Activated CD8-positive, alpha-beta memory T cell treated with anti-CD3 and anti-CD28 coated beads, Interleukin-2, amount 10 ng/mL, durations not matched to agents 7 days and 5 days (primary cell): ENCODE measurements around the gene RASAL1. TPM values are rescaled to one million over a fixed set of nuclear protein-coding genes. Genes with fewer than 3 reads are reported as not detected.
A peak's percentile ranks its signal among the peaks of the same experiment; 100 is the strongest.

Experiments
- ATAC-seq: fragments of 150-1000 bp; cut with Tn5 transposase; one replicate; pipeline ENCODE4 v1.10.0; 2021; ENCODE audit warnings: moderate library complexity
- CTCF ChIA-PET: fragments of 350-600 bp; sonication (Branson Sonifier 250); formaldehyde crosslinking; loops from one replicate; lab custom pipeline; 2021; ENCODE audit warnings: antibody characterized with exemption; lab: Charles Lee
- DNase-seq: peaks from one replicate; pipeline ENCODE4 v3.0.0-alpha.2; 2020
- H3K27ac Mint-ChIP-seq: one replicate; pipeline ENCODE4 v1.8.0; 2021; ENCODE audit warnings: mild to moderate bottlenecking, mixed read lengths
- H3K27me3 Mint-ChIP-seq: one replicate; pipeline ENCODE4 v1.8.0; 2021; ENCODE audit warnings: mixed read lengths
- H3K36me3 Mint-ChIP-seq: one replicate; pipeline ENCODE4 v1.8.0; 2021; ENCODE audit warnings: mild to moderate bottlenecking, mixed read lengths
- H3K4me1 Mint-ChIP-seq: one replicate; pipeline ENCODE4 v1.8.0; 2021; ENCODE audit warnings: mixed read lengths
- H3K4me3 Mint-ChIP-seq: one replicate; pipeline ENCODE4 v1.8.0; 2021; ENCODE audit warnings: mild to moderate bottlenecking, moderate library complexity, mixed read lengths
- H3K9me3 Mint-ChIP-seq: one replicate; pipeline ENCODE4 v1.8.0; 2022; ENCODE audit warnings: low read depth, mixed read lengths
- total RNA-seq, 2 experiments: library from RNA; stranded (reverse); gene quantifications; one replicate each; pipeline ENCODE4 v1.2.3, GENCODE V29; 2021

The RASAL1 gene
- total RNA-seq, 2 experiments from 2014 or later, result not detected

DNA sequence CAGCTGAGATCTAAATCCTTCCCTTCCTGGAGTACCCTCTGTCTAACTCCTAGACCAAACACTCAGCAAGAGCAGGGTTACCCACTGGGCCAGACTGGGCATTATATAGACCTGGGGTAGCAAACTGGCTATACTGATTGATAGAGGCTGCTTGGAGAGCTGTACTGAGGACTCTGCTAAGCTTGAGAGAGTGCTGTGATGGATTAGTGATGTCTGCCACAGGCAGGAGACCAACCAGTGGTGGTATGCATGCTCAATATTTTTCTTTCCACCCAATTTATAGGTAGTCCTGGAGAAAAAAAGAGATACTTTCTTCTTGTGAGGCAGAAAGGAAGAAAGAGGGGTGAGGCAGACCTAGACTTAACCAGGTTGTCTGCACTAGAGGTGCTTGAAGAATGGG is 45.7 kb downstream of the RASAL1 start:
- H3K27ac Mint-ChIP-seq, result no peak overlapping the region
- no peaks in the 10 kb centered on the region for H3K36me3 Mint-ChIP-seq
- no peaks in the 10 kb centered on the region for H3K27me3 Mint-ChIP-seq
- H3K4me3 Mint-ChIP-seq, result no peak overlapping the region
- CTCF ChIA-PET, result interaction anchor here (0.9 to 1.8 kb wide), 7 partner anchors 9 to 97 kb away, joined by 3 to 17 read pairs (median 4); no protein-coding TSS in a partner anchor
- H3K4me1 Mint-ChIP-seq, result peaks cover 41% of the 10 kb centered on the region
- DNase-seq (no peak), ATAC-seq (no peak)
- no peaks in the 10 kb centered on the region for H3K9me3 Mint-ChIP-seq

DNA sequence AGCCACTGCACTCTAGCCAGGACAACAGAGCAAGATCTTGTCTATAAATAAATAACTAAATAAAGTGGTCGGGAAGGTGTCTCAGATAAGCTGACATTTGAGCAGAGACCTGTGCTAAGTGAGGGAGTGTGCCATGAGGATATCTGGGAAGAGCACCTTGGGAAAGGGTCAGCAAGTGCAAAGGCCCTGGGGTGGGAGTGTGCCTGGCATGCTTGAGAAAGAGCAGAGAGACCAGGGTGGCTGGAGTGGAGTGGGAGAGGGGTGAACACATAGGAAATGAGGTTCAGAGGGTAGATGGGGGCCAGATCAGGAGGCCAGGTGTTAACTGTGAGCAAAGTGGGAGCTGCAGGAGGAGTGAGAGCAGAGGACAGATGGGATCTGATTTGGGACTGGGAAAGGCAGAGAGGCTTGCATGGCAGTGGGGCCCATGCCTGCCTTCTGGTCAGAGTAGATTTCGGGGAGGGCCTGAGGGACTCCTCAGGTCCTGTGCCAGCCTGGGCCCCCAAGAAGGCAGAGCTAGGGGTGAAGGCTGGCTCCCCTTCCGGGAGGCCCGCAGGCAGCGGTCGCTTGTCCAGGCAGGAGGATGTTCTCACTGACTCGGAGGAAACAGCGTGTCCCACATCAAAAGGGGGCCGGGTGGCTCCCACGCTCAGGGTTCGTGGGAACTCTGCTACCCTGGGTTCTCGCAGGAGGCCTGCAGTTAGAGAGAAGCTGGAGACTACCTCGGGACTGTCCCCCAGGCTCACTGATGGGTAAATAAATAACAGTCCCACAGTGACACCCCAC is 46.4 kb downstream of the RASAL1 start:
- DNase-seq, result peak; percentile 71
- Mint-ChIP-seq H3K4me3 (peak overlapping the region; percentile 52), H3K27me3 (no peaks in the 10 kb centered on the region), H3K4me1 (peaks cover 41% of the 10 kb centered on the region), H3K27ac (peak overlapping the region; percentile 78), H3K36me3 (no peaks in the 10 kb centered on the region), H3K9me3 (no peaks in the 10 kb centered on the region)
- CTCF ChIA-PET, result interaction anchor here (0.8 to 1.8 kb wide), 8 partner anchors 10 to 96 kb away, joined by 3 to 17 read pairs (median 4); no protein-coding TSS in a partner anchor
- ATAC-seq, result peak; percentile 63

DNA sequence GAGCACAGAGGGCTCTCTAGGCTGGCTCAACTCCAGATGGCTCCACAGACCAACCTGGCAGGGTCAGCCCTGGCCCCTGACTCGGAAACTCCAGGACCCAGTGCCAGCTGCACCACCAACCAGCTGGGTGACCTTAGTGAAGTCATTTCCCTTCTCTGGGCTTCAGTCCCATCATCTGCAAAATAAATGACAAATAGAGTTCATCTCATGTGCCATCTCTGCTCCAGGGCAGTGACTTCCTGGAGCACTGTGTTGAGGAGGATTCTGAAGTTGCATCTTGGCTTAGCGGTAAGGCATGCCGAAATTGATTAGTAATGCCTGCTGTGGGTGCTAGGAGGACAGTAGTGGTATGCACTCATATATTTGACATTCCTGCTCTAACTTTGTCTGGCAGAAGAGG is 47.5 kb downstream of the RASAL1 start:
- peaks cover 44% of the 10 kb centered on the region for H3K4me1 Mint-ChIP-seq
- H3K9me3 Mint-ChIP-seq, result no peaks in the 10 kb centered on the region
- ATAC-seq (no peak), DNase-seq (no peak)
- no peaks in the 10 kb centered on the region for H3K27me3 Mint-ChIP-seq
- H3K4me3 Mint-ChIP-seq, result no peak overlapping the region
- no peak overlapping the region for H3K27ac Mint-ChIP-seq
- H3K36me3 Mint-ChIP-seq, result no peaks in the 10 kb centered on the region
- CTCF ChIA-PET, result interaction anchor here (0.9 kb wide), 1 partner anchor 15 kb away, joined by 3 read pairs; no protein-coding TSS in a partner anchor

DNA sequence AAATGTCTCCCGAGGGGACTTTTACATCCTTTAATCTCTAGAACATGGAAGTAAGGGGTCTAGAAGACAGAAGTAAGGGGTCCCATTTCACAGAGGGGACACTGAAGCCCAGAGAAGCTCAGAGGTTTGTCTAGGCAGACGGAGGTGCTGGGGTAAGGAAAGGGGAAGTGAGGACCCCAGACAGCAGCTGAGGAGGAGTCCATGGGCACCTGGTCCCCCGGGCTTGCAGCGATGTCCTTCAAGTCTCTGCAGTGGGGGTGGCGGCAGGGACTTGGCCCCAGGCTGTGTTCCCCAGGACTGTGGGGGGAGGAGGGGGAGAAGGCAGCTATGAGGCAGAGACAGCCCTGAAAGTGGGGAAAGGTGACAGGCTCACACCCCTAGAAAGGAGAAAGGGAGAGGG is 48.4 kb downstream of the RASAL1 start:
- no peak for DNase-seq
- Mint-ChIP-seq H3K27ac (peak overlapping the region; percentile 33), H3K4me3 (no peak overlapping the region), H3K36me3 (no peaks in the 10 kb centered on the region), H3K9me3 (no peaks in the 10 kb centered on the region), H3K4me1 (peaks cover 44% of the 10 kb centered on the region), H3K27me3 (no peaks in the 10 kb centered on the region)
- CTCF ChIA-PET, result interaction anchor here (0.9 kb wide), 1 partner anchor 16 kb away, joined by 3 read pairs; no protein-coding TSS in a partner anchor
- no peak for ATAC-seq

DNA sequence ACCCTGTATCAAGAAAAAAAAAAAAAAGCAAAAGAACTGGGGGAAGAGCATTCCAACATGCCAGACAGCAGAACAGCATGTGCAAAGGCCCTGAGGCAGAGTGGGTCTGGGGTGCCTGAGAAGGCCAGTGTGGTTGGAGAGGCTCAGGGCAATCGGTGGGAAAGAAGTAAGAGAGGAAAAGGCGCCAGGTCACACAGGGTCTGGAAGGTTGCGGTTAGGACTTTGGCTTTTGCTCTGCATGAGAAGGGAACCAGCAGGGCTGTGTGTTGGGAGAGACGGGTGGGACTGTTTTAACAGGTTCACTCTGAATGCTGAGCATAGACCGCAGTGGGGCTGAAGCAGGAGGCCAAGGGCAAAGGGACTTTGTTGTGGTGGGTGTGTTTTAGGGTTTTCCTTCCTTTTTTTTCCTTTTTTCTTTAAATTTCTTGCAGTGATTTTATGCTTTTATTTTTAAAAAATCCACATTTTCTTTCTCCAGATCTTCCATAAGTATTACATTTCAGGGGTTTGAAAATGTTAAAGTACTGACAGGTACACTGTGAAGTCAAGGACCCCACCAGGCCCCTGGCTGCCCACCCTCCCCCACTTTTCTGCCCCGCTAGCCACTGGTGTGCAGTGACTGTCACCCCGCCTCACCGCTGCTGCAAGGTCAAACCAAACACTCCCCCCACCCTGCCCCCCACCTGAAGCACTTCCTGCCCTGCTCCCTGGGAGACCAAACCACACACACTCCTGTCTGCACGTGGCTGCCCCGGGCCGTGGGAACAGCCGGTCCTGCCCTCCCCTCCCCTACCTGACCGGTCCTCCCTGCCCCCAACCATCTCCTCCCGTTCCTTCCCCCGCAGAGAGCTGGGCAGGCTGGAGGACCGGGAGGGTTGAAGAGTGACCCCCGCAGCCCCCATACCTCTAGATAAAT is 49.1 kb downstream of the RASAL1 start:
- Mint-ChIP-seq H3K27ac (peak overlapping the region; percentile 33), H3K4me1 (peaks cover 38% of the 10 kb centered on the region), H3K36me3 (no peaks in the 10 kb centered on the region), H3K27me3 (no peaks in the 10 kb centered on the region), H3K4me3 (no peak overlapping the region), H3K9me3 (no peaks in the 10 kb centered on the region)
- peak; percentile 56 for DNase-seq
- CTCF ChIA-PET, result interaction anchor here (1.0 kb wide), 1 partner anchor 94 kb away, joined by 4 read pairs; no protein-coding TSS in a partner anchor
- peak; percentile 28 for ATAC-seq

DNA sequence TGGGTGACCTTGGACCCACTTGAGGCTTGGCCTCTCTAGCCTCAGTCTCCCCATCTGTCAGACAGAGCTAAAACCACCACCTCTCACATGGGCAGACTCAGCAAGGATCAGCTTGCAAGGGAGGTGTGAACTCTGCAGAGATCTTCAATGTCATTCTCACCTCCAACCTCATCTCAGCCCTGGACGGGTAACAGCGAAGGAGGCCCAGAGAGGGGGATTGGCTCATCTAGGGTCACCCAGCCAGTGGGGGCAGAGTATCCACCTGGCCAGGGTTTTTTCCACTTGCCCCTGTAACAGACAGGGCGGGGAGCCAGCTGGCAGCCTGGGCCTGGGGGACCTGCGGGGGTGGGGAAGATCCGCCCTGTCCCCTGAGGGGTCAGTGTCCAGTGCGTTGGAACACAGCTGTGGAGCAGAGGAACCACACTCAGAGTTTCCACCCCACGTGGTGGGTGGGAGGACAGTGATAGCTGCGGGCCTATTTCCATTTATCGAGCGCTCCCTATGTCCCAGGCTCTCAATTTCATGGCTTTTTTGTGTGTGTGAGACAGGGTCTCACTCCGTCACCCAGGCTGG is 51.6 kb downstream of the RASAL1 start:
- DNase-seq (no peak), ATAC-seq (no peak)
- Mint-ChIP-seq H3K9me3 (no peaks in the 10 kb centered on the region), H3K36me3 (no peaks in the 10 kb centered on the region), H3K4me3 (no peak overlapping the region), H3K27ac (no peak overlapping the region), H3K4me1 (peaks cover 28% of the 10 kb centered on the region), H3K27me3 (no peaks in the 10 kb centered on the region)
- CTCF ChIA-PET, result interaction anchor here (0.6 to 1.4 kb wide), 3 partner anchors 11 to 14 kb away, joined by 4 to 5 read pairs (median 5); no protein-coding TSS in a partner anchor

DNA sequence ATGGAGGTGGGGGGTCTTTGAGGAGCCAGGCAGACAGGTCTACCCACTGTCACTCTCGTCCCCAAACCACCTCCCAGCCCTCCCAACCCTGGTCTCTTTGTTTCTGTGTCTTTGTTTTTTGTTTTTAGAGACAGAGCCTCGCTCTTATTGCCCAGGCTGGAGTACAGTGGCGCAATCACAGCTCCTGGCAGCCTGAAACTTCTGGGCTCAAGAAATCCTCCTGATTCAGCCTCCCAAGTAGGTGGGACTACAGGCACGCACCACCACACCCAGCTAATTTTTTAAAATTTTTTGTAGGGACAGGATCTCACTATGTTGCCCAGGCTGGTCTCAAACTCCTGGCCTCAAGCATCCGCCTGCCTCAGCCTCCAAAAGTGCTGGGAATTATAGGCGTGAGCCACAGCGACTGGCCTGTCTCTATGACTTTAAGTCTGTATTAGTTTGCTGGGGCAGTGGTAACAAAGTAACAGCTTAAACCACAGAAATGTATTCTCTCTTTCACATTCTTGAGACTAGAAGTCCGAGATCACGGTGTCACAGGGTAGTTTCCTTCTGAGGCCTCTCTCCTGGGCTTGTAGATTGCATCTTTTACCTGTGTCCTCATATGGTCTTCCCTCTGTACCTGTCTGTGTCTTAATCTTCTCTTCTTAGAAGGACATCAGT is 52.9 kb downstream of the RASAL1 start:
- ATAC-seq (no peak), DNase-seq (no peak)
- CTCF ChIA-PET, result no interaction called here
- Mint-ChIP-seq H3K4me1 (peaks cover 19% of the 10 kb centered on the region), H3K9me3 (no peaks in the 10 kb centered on the region), H3K36me3 (no peaks in the 10 kb centered on the region), H3K27ac (no peak overlapping the region), H3K4me3 (no peak overlapping the region), H3K27me3 (no peaks in the 10 kb centered on the region)

DNA sequence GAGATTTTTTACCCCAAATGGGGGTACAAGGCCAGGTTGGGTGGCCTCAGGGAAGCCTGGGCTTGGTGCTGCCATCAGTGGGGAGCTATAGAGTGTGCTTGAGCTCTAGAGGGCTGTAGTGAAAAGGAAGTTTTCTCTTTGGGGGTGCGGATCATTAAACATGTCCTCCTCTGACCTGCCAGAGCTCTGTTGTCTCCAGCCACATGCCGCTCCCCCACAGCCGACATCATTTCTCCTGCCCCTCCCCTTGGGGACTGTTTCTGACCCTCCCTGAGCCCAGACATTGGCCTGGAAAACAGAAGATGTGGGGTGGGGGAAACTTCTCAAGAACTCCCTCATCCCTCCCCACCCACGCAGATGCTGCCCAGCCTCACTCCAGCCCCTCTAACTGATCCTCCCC is 53.7 kb downstream of the RASAL1 start:
- no peaks in the 10 kb centered on the region for H3K36me3 Mint-ChIP-seq
- DNase-seq, result no peak
- H3K27ac Mint-ChIP-seq, result no peak overlapping the region
- H3K27me3 Mint-ChIP-seq, result no peaks in the 10 kb centered on the region
- H3K9me3 Mint-ChIP-seq, result no peaks in the 10 kb centered on the region
- H3K4me1 Mint-ChIP-seq, result peaks cover 15% of the 10 kb centered on the region
- ATAC-seq, result no peak
- CTCF ChIA-PET, result no interaction called here
- H3K4me3 Mint-ChIP-seq, result no peak overlapping the region

DNA sequence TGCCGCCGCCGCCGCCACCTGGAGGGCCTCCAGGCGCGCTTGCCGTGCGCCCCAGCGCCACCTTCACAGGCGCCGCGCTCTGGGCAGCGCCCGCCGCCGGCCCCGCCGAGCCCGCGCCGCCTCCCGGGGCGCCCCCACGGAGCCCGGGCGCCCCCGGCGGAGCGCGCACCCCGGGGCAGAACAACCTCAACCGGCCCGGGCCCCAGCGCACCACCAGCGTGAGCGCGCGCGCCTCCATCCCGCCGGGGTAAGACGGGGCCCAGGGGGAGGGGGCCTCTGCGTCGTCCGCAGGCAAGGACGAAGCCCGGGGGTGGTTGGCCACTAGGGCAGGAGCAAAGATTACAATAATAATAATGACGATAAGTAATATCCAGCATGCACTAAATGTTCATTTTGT is 57.7 kb downstream of the RASAL1 start:
- ATAC-seq, result no peak
- CTCF ChIA-PET, result no interaction called here

DNA sequence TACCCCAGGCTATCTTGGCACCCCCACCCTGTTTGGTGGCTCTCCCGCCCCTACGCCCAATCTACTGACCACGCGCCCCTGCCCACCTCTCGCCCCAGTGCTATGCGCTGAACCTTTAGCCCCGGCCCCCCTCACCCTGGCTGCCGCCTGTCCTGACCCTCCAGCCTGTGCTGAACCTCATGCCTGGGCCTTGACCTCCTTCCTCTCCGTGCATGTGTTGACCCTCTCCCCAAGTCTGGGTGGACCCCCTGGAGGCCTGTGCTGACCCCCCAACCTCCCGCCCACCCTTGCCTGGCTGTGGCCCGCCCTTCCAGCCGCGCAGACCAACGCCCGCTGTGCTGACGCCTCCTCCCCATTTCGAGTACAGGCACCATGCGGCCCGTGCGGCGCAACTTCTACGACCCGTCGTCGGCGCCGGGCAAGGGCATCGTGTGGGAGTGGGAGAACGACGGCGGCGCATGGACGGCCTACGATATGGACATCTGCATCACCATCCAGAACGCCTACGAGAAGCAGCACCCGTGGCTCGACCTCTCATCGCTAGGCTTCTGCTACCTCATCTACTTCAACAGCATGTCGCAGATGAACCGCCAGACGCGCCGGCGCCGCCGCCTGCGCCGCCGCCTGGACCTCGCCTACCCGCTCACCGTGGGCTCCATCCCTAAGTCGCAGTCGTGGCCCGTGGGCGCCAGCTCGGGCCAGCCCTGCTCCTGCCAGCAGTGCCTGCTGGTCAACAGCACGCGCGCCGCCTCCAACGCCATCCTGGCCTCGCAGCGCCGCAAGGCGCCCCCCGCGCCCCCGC is 58.3 kb downstream of the RASAL1 start:
- peaks cover 22% of the 10 kb centered on the region for H3K4me1 Mint-ChIP-seq
- H3K36me3 Mint-ChIP-seq, result no peaks in the 10 kb centered on the region

More for the DNA sequence above, 57.7 kb downstream of the RASAL1 start:
- Mint-ChIP-seq H3K36me3 (no peaks in the 10 kb centered on the region), H3K4me3 (no peak overlapping the region), H3K27me3 (no peaks in the 10 kb centered on the region), H3K9me3 (no peaks in the 10 kb centered on the region), H3K4me1 (peaks cover 19% of the 10 kb centered on the region), H3K27ac (no peak overlapping the region)
- no peak for DNase-seq

DNA sequence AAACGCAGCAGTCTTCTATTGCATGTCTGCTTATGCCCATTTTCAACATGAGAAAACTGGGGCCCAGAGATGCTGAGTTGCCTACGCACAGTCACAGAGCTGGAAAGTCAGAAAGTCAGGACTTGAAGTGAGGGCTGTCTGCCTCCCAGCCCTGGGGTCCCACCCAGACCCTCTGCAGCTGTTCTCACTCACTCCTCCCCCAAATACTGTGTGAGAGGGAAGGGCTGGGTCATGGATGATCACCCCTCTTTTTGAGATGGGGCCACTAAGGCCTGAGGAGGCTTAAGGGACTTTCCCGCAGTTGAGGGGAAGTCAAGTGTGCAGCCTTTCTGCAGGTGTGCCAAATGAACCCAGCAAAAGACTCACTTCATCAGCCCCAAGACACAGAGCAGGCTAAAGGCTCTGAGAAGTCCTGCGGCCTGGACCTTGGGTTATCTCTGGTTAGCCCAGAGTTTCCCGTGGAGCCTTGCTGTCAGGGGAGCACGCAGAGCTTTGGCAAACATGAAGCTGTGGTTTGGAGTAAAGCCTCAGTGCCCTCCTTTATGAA is 60.4 kb downstream of the RASAL1 start:
- H3K4me1 Mint-ChIP-seq, result peaks cover 38% of the 10 kb centered on the region
- H3K27ac Mint-ChIP-seq, result no peak overlapping the region
- H3K9me3 Mint-ChIP-seq, result no peaks in the 10 kb centered on the region
- no peaks in the 10 kb centered on the region for H3K36me3 Mint-ChIP-seq
- ATAC-seq, result no peak
- no peak overlapping the region for H3K4me3 Mint-ChIP-seq
- H3K27me3 Mint-ChIP-seq, result no peaks in the 10 kb centered on the region
- CTCF ChIA-PET, result no interaction called here
- no peak for DNase-seq

More for the DNA sequence above, 58.3 kb downstream of the RASAL1 start:
- DNase-seq (no peak), ATAC-seq (no peak)
- CTCF ChIA-PET, result no interaction called here
- Mint-ChIP-seq H3K9me3 (no peaks in the 10 kb centered on the region), H3K27me3 (no peaks in the 10 kb centered on the region), H3K27ac (no peak overlapping the region), H3K4me3 (no peak overlapping the region)

DNA sequence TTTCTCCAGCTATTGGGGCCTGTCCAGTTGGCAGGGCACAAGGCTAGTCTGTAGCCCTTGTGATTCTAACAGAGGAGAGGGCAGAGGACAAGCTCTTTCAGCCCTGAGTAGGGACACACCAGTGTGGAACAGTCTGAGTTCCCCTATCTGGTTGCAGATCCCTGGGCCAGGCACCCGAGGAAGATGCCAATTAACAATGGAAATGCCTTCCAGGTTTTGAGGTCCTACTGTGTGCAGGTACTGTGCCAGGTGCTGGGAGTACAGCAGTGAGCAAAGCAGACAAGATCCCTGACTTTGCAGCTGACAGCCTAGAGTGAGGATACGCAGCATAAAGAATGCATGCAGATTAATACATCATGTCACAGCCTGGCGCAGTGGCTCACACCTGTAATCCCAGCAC is 62.0 kb downstream of the RASAL1 start:
- H3K36me3 Mint-ChIP-seq, result no peaks in the 10 kb centered on the region
- CTCF ChIA-PET, result no interaction called here
- H3K4me1 Mint-ChIP-seq, result peaks cover 47% of the 10 kb centered on the region

More for the DNA sequence above, 62.0 kb downstream of the RASAL1 start:
- no peak for DNase-seq
- H3K27me3 Mint-ChIP-seq, result no peaks in the 10 kb centered on the region
- no peak overlapping the region for H3K27ac Mint-ChIP-seq
- H3K4me3 Mint-ChIP-seq, result no peak overlapping the region
- ATAC-seq, result no peak
- H3K9me3 Mint-ChIP-seq, result no peaks in the 10 kb centered on the region
